ENCODE measurements around the gene ASZ1.

Gene ASZ1

GRCh38 chr7:117412946-117413559 lies 14.2 kb downstream of the ASZ1 start:
- H3K27ac ChIP-seq, result no peak overlapping the region
- no peak for TF ChIP-seq CTCF (conservative IDR thresholded peaks at IDR 0.05)

GRCh38 chr7:117412390-117412789 lies 14.9 kb downstream of the ASZ1 start:
- H3K27ac ChIP-seq, result no peak overlapping the region
- TF ChIP-seq CTCF (conservative IDR thresholded peaks at IDR 0.05), result no peak

GRCh38 chr7:117411539-117411938 lies 15.8 kb downstream of the ASZ1 start:
- TF ChIP-seq CTCF (conservative IDR thresholded peaks at IDR 0.05), result no peak
- no peak overlapping the region for H3K27ac ChIP-seq

GRCh38 chr7:117408831-117409230 lies 18.5 kb downstream of the ASZ1 start:
- H3K27ac ChIP-seq, result no peak overlapping the region
- TF ChIP-seq CTCF (conservative IDR thresholded peaks at IDR 0.05), result no peak

- H3K27ac ChIP-seq, result no peak overlapping the region
- TF ChIP-seq CTCF (conservative IDR thresholded peaks at IDR 0.05), result no peak
Measured at GRCh38 chr7:117405519-117405918, 21.8 kb downstream of the ASZ1 start.

GRCh38 chr7:117403737-117404136 lies 23.6 kb downstream of the ASZ1 start:
- no peak for TF ChIP-seq CTCF (conservative IDR thresholded peaks at IDR 0.05)
- no peak overlapping the region for H3K27ac ChIP-seq

GRCh38 chr7:117402109-117402508 lies 25.2 kb downstream of the ASZ1 start:
- H3K27ac ChIP-seq, result no peak overlapping the region
- no peak for TF ChIP-seq CTCF (conservative IDR thresholded peaks at IDR 0.05)
